Measurements from ENCODE around the gene CELSR2. TPM values are rescaled to one million over a fixed set of nuclear protein-coding genes. Genes with fewer than 3 reads are reported as not detected.
A peak's percentile ranks its signal among the peaks of the same experiment; 100 is the strongest.

Gene CELSR2
- total and polyA plus RNA-seq, 2 of the 8 experiments (the other 6 are each of a cell fraction or from before 2014, with no cell fraction given): 12.0 to 27.7 TPM

GRCh38 chr1:109228167-109228566 is 21.2 kb upstream of the CELSR2 start:
- peaks cover 4% of the 10 kb centered on the region; the same call in 1 of the 2 replicates for H3K23me2 ChIP-seq (ENCODE audit: low read depth, low read length)
- H3K18ac ChIP-seq (ENCODE audit: extremely low read depth, low read length): no peak overlapping the region
- H3K4ac ChIP-seq (replicated peaks; ENCODE audit: insufficient read length, low read depth, low read length): no peak overlapping the region
- no peaks in the 10 kb centered on the region for H3K79me1 ChIP-seq (ENCODE audit: low read depth, low read length)
- FAIRE-seq (no peak), DNase-seq (ENCODE audit: low read depth in 1 of 2, low spot score in 2 of 2) (no peak)
- no peak overlapping the region for H3K14ac ChIP-seq (ENCODE audit: insufficient read length)
- H2BK12ac ChIP-seq (ENCODE audit: low read depth, low read length): no peak overlapping the region
- H3K9me3 ChIP-seq (ENCODE audit: insufficient read depth in 2 of 2, low read depth in 1 of 2, low read length in 1 of 2): no peaks in the 10 kb centered on the region
- ChIA-PET POLR2A (ENCODE audit: partially characterized antibody) (interaction anchor here (0.6 to 2.4 kb wide), 5 partner anchors 8 to 139 kb away, joined by 3 to 14 read pairs (median 4); no protein-coding TSS in a partner anchor), CTCF (ENCODE audit: partially characterized antibody) (interaction anchor here (0.6 to 2.2 kb wide), 4 partner anchors 10 to 106 kb away, joined by 3 to 5 read pairs (median 3); partner anchors contain the start of gene SARS1)
- no peak overlapping the region for H4K5ac ChIP-seq (ENCODE audit: insufficient read length, low read depth, low read length)
- peak overlapping the region; percentile 13; the same call in 1 of the 2 replicates for H2BK20ac ChIP-seq (ENCODE audit: low read length)
- H2AK5ac ChIP-seq (ENCODE audit: low read depth, low read length): no peak overlapping the region
- H3K27me3 ChIP-seq (replicated peaks in 1 of 4; ENCODE audit: control insufficient read depth in 3 of 4, extremely low read depth in 1 of 4, insufficient read depth in 3 of 4, low read length in 3 of 4): no peaks in the 10 kb centered on the region
- H3K27ac ChIP-seq (ENCODE audit: low read depth, low read length): no peak overlapping the region
- peak overlapping the region in 1 of 2 experiments; percentile 98; a peak in 1 of 4 replicates for H3K4me2 ChIP-seq (ENCODE audit: insufficient read depth in 1 of 2, low read depth in 2 of 2, low read length in 2 of 2)
- 90% methylated on average over 3 of the region's 3 CpGs; no CpG with 5 or more reads in 1 of the 2 experiments for WGBS, 2 experiments (ENCODE audit: extremely low coverage in 1 of 2, insufficient coverage in 1 of 2, insufficient read length in 1 of 2, insufficient replicate concordance in 2 of 2, low coverage in 1 of 2, low lambda C conversion rate in 2 of 2, missing lambda C conversion rate in 1 of 2)
- H3K4me3 ChIP-seq (ENCODE audit: extremely low read depth in 1 of 4, insufficient read depth in 2 of 4, low read depth in 3 of 4, low read length in 4 of 4): no peak overlapping the region
- H3K56ac ChIP-seq (replicated peaks; ENCODE audit: insufficient read length, low read depth, low read length): no peak overlapping the region
- no peak overlapping the region for H3K9ac ChIP-seq (replicated peaks in 1 of 4; ENCODE audit: extremely low read depth in 1 of 4, low read depth in 3 of 4, low read length in 3 of 4)
- no peak overlapping the region for H4K91ac ChIP-seq (replicated peaks; ENCODE audit: insufficient read length, low read length)
- H3K4me1 ChIP-seq (replicated peaks in 1 of 4; ENCODE audit: control insufficient read depth in 3 of 4, insufficient read depth in 4 of 4, low read length in 3 of 4): peaks cover 9 to 33% (median 15%) of the 10 kb centered on the region in 4 experiments
- no peak overlapping the region for H2AFZ ChIP-seq (ENCODE audit: low read length)
- H3K79me2 ChIP-seq (ENCODE audit: control insufficient read depth in 1 of 2, insufficient read depth in 2 of 2, low read length in 2 of 2): peaks cover 0 to 35% of the 10 kb centered on the region in 2 experiments; a peak in 2 of 4 replicates
- no peaks in the 10 kb centered on the region for H4K20me1 ChIP-seq (replicated peaks in 1 of 2; ENCODE audit: control insufficient read depth in 1 of 2, insufficient read depth in 2 of 2, low read length in 2 of 2)
- H2BK120ac ChIP-seq (replicated peaks; ENCODE audit: low read depth, low read length): no peak overlapping the region
- H2BK5ac ChIP-seq (ENCODE audit: low read depth, low read length): no peak overlapping the region
- H2BK15ac ChIP-seq (ENCODE audit: low read length): no peak overlapping the region
- no peak overlapping the region for H4K8ac ChIP-seq (ENCODE audit: extremely low read depth, insufficient read depth, low read length)
- H3K23ac ChIP-seq (ENCODE audit: insufficient read length): no peak overlapping the region
- peaks cover 0 to 64% (median 18%) of the 10 kb centered on the region in 4 experiments; a peak in 6 of 8 replicates for H3K36me3 ChIP-seq (ENCODE audit: control insufficient read depth in 2 of 4, insufficient read depth in 4 of 4, low read length in 3 of 4)
- TF ChIP-seq NRF1 (IDR thresholded peaks at IDR 0.05; ENCODE audit: low read depth, low read length) (no peak), PHF8 (conservative IDR thresholded peaks at IDR 0.05; ENCODE audit: low read depth, low read length) (no peak), TEAD4 (IDR thresholded peaks at IDR 0.05; ENCODE audit: low read depth, low read length) (no peak), CTCF (IDR thresholded peaks at IDR 0.05; ENCODE audit: control extremely low read depth in 1 of 3, insufficient read depth in 1 of 3, low read depth in 1 of 3, low read length in 3 of 3) (no peak), TBP (IDR thresholded peaks at IDR 0.05; ENCODE audit: low read depth, low read length) (no peak), ZNF274 (IDR thresholded peaks at IDR 0.05; ENCODE audit: borderline replicate concordance, extremely low read depth, low read length) (no peak), HDAC6 (IDR thresholded peaks at IDR 0.05; ENCODE audit: low read depth, low read length) (no peak), POLR2A (IDR thresholded peaks at IDR 0.05; ENCODE audit: control extremely low read depth in 1 of 2, low read depth in 2 of 2, low read length in 2 of 2) (no peak), GABPA (IDR thresholded peaks at IDR 0.05; ENCODE audit: borderline replicate concordance, insufficient read depth, low read length) (no peak), RXRA (IDR thresholded peaks at IDR 0.05; ENCODE audit: insufficient read depth, low read depth, low read length) (no peak), KDM5A (IDR thresholded peaks at IDR 0.05; ENCODE audit: low read length) (no peak), SIX5 (IDR thresholded peaks at IDR 0.05; ENCODE audit: low read depth, low read length) (no peak)

Measured in H1 (cell line).